Esophagus muscularis mucosa (tissue), 4 donors: ENCODE data around the gene SPEG. TPM values are rescaled to one million over a fixed set of nuclear protein-coding genes. Genes with fewer than 3 reads are reported as not detected.
A peak's percentile ranks its signal among the peaks of the same experiment; 100 is the strongest.

Experiments
- DNase-seq: peaks from one replicate; pipeline ENCODE4 v3.0.0-alpha.2; 2017; ENCODE audit errors: extremely low spot score
- H3K27ac ChIP-seq, 4 donors: fragments of 200-600 bp; sonication (generic); replicated peaks in 1 of 4; 1 replicate in 3 of 4; 2 replicates in 1 of 4; pipeline ENCODE4 v1.5.1; 2016 to 2019; ENCODE audit warnings: mild to moderate bottlenecking in 1 of 4
- H3K27me3 ChIP-seq, 4 donors: fragments of 200-600 bp; sonication (generic); one replicate each; pipeline versions ENCODE4 v1.5.1 to v1.6.0; 2016 to 2019
- H3K36me3 ChIP-seq, 4 donors: fragments of 200-600 bp; sonication (generic); one replicate each; pipeline ENCODE4 v1.5.1; 2016 to 2019
- H3K4me1 ChIP-seq, 4 donors: fragments of 200-600 bp; sonication (generic); one replicate each; pipeline ENCODE4 v1.5.1; 2016 to 2019
- H3K4me3 ChIP-seq, 4 donors: fragments of 200-600 bp; sonication (generic); 1 replicate in 2 of 4; 2 replicates in 2 of 4; pipeline ENCODE4 v1.5.1; 2016 to 2019; ENCODE audit warnings: mild to moderate bottlenecking in 4 of 4, moderate library complexity in 1 of 4
- H3K9me3 ChIP-seq, 4 donors: fragments of 200-600 bp; sonication (generic); 1 replicate in 3 of 4; 2 replicates in 1 of 4; pipeline ENCODE4 v1.5.1; 2016 to 2019
- EP300 ChIP-seq: sonication (generic); formaldehyde crosslinking; IDR thresholded peaks from one replicate; pipeline ENCODE4 v1.6.1; 2017; ENCODE audit warnings: antibody characterized with exemption
- POLR2A ChIP-seq: fragments of 450-650 bp; IDR thresholded peaks from one replicate; pipeline ENCODE4 v1.6.1; 2017; ENCODE audit warnings: antibody characterized with exemption, moderate library complexity, mild to moderate bottlenecking, low read depth
- POLR2AphosphoS5 ChIP-seq, 2 donors: sonication (generic); formaldehyde crosslinking; IDR thresholded peaks; one replicate each; pipeline ENCODE4 v1.6.1; 2017; ENCODE audit warnings: antibody characterized with exemption in 2 of 2
- WGBS: methylation state at CpG from one replicate; pipeline ENCODE4 v1.1.5; 2018; 5-methylcytosine and 5-hydroxymethylcytosine counted together
- intact Hi-C: fragments of 100-400 bp; cut with DNase I; formaldehyde crosslinking; loops from one replicate; pipeline ENCODE4 v1.15.1; 2023
- total RNA-seq, 4 donors: library from RNA; depleted of rRNA; stranded (reverse); fragments of >200 nt; gene quantifications; one replicate each; pipeline versions ENCODE4 v1.1.0 to v1.2.1, GENCODE V29; 2016
- TF ChIP-seq, protein P1 (sequence below), 3 experiments: fragments of 200-600 bp in 2 of 3; fragments of 450-650 bp in 1 of 3; sonication (generic) in 2 of 3; IDR thresholded peaks; one replicate each; pipeline ENCODE4 v1.5.1; 2017 to 2019; ENCODE audit warnings: antibody characterized with exemption in 3 of 3, mild to moderate bottlenecking in 2 of 3, moderate library complexity in 1 of 3

SPEG gene
- total RNA-seq, 4 donors from 2014 or later = 115 to 251 (median 180) TPM

DNA sequence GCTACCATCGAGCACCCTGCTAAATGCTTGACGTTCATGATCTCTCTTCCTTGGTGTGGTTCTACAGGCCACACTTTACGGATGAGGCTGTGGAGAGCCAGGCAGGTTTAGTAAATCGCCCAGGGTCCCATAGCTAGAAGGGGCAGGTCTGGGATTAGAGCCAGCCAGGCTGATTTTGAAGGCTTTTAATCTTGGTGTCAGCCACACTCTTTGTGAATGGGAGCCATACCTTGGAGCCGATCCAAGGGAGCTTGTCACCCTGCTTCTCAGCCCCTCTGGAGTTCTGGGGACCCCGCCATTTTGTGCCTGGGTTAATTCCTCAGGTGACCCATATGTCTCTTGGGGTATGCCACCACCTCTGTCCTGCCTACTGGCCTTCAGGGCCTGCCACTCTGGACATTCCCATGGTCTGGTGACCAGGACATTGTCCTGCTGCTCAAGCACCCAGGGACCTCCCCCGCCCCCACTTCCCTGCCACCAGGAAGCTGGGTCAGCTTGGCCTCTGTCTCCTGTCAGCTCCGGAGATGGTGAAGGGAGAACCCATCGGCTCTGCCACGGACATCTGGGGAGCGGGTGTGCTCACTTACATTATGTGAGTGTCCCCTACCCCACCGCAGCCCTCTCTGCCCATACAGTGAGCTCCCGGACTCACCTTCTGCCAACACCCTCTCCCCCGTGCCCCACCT is 56.8 kb downstream of the SPEG start:
- H3K9me3 ChIP-seq = no peaks in the 10 kb centered on the region
- H3K36me3 ChIP-seq = peaks cover 7 to 70% (median 40%) of the 10 kb centered on the region in 4 donors
- peak overlapping the region; percentile 27 to 99 (median 97) for H3K27ac ChIP-seq
- no peak for DNase-seq
- no peak for TF ChIP-seq EP300
- peak in 1 of 2 donors; percentile 14 for TF ChIP-seq POLR2AphosphoS5 (IDR thresholded peaks at IDR 0.05)
- intact Hi-C loops = no loop called here
- peaks cover 0 to 25% (median 0%) of the 10 kb centered on the region in 4 donors for H3K27me3 ChIP-seq
- peaks cover 15 to 40% (median 29%) of the 10 kb centered on the region in 4 donors for H3K4me1 ChIP-seq
- no peak overlapping the region for H3K4me3 ChIP-seq
- WGBS = 71% methylated on average over 13 of the region's 14 CpGs

DNA sequence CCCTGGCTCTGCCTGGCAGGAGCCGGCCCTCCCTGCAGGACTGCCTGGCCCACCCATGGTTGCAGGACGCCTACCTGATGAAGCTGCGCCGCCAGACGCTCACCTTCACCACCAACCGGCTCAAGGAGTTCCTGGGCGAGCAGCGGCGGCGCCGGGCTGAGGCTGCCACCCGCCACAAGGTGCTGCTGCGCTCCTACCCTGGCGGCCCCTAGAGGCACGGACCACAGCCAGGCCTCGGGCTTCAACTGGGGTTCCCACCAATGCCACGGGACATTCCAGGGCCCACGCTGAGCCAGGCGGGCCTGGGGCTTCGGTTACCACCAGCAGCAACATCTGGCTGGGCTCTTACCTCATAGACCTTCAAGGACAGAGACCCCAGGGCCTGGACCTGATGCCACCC is 57.9 kb downstream of the SPEG start:
- peaks cover 18 to 51% (median 40%) of the 10 kb centered on the region in 4 donors for H3K4me1 ChIP-seq
- H3K27ac ChIP-seq = peak overlapping the region; percentile 27 to 99 (median 97)
- TF ChIP-seq POLR2AphosphoS5 (IDR thresholded peaks at IDR 0.05) (no peak), EP300 (no peak), POLR2A (no peak)
- TF ChIP-seq, protein P1, sequence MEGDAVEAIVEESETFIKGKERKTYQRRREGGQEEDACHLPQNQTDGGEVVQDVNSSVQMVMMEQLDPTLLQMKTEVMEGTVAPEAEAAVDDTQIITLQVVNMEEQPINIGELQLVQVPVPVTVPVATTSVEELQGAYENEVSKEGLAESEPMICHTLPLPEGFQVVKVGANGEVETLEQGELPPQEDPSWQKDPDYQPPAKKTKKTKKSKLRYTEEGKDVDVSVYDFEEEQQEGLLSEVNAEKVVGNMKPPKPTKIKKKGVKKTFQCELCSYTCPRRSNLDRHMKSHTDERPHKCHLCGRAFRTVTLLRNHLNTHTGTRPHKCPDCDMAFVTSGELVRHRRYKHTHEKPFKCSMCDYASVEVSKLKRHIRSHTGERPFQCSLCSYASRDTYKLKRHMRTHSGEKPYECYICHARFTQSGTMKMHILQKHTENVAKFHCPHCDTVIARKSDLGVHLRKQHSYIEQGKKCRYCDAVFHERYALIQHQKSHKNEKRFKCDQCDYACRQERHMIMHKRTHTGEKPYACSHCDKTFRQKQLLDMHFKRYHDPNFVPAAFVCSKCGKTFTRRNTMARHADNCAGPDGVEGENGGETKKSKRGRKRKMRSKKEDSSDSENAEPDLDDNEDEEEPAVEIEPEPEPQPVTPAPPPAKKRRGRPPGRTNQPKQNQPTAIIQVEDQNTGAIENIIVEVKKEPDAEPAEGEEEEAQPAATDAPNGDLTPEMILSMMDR (IDR thresholded peaks at IDR 0.05) = no peak
- intact Hi-C loops = no loop called here
- H3K27me3 ChIP-seq = peaks cover 0 to 24% (median 0%) of the 10 kb centered on the region in 4 donors
- DNase-seq = no peak
- H3K4me3 ChIP-seq = no peak overlapping the region
- H3K36me3 ChIP-seq = peaks cover 7 to 58% (median 34%) of the 10 kb centered on the region in 4 donors
- no peaks in the 10 kb centered on the region for H3K9me3 ChIP-seq
- WGBS = 20% methylated on average over 3 of the region's 20 CpGs

DNA sequence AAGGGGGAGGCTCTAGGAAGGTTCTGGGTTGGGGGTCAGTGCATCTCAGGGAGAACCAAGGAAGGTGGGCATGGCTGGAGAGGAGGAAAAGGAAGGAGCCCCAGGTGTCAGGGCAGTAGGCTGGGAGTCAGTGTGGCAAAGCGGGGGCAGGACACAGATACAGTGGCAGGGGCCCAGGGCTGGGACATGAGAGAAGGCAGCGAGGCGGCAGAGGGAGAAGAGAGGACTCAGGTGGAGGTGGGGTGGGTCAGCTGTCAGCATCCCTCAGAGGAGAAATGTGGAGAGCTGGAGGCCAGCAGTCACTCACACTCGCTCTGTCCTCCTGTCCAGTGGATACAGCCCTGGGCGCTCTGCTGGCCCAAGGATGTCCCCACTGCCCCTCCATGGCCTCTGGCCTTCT is 58.4 kb downstream of the SPEG start:
- Histone ChIP-seq H3K27ac (peak overlapping the region; percentile 27 to 99 (median 97)), H3K4me3 (no peak overlapping the region), H3K4me1 (peaks cover 20 to 56% (median 45%) of the 10 kb centered on the region in 4 donors), H3K9me3 (no peaks in the 10 kb centered on the region), H3K36me3 (peaks cover 7 to 53% (median 31%) of the 10 kb centered on the region in 4 donors), H3K27me3 (peaks cover 0 to 24% (median 0%) of the 10 kb centered on the region in 4 donors)
- TF ChIP-seq POLR2A = no peak
- no peak for TF ChIP-seq POLR2AphosphoS5 (IDR thresholded peaks at IDR 0.05)
- TF ChIP-seq, protein P1 (IDR thresholded peaks at IDR 0.05) = no peak
- TF ChIP-seq EP300 = no peak
- intact Hi-C loops = no loop called here
- no peak for DNase-seq
- 99% methylated on average over 5 of the region's 5 CpGs for WGBS

DNA sequence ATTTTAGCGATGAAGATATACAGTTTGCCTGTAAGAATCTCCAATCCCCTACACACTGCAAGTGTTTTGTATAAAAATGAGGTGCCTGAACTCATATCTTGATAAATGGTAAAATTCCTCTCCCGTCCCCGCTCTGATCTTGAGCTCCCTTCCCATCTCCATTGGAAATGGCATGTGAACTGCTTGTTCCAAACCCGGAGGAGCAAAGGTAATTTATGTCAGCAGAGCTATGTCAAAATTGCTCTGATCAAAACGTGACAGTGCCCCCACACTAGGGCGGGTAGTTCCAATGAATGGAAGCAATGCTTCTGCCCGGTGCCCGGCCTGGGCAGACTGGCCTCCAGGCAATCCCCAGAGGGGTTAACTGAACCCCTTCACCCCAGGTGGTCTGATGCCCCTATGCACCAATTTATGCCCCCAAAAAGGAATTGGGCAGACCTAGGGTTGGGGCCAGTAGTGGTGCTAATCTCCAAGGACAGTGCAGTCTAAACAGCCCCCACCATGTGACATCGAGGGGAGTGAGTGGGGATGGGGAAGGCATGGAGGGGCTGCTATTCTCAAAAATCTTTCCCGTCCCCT is 60.4 kb downstream of the SPEG start:
- H3K36me3 ChIP-seq = peaks cover 0 to 34% (median 16%) of the 10 kb centered on the region in 4 donors
- TF ChIP-seq, protein P1 (IDR thresholded peaks at IDR 0.05) = no peak
- TF ChIP-seq POLR2AphosphoS5 (IDR thresholded peaks at IDR 0.05) (peak in 1 of 2 donors; percentile 21), POLR2A (no peak), EP300 (no peak)
- H3K27ac ChIP-seq = peak overlapping the region; percentile 97 to 99 (median 97)
- intact Hi-C loops = loop anchor here (5.0 kb wide), 1 partner anchor 37 kb away; no protein-coding TSS in a partner anchor
- WGBS = 13% methylated on average over 10 of the region's 10 CpGs
- H3K4me3 ChIP-seq = no peak overlapping the region
- no peak for DNase-seq
- H3K4me1 ChIP-seq = peaks cover 28 to 71% (median 61%) of the 10 kb centered on the region in 4 donors
- H3K27me3 ChIP-seq = peaks cover 0 to 24% (median 0%) of the 10 kb centered on the region in 4 donors
- no peaks in the 10 kb centered on the region for H3K9me3 ChIP-seq

DNA sequence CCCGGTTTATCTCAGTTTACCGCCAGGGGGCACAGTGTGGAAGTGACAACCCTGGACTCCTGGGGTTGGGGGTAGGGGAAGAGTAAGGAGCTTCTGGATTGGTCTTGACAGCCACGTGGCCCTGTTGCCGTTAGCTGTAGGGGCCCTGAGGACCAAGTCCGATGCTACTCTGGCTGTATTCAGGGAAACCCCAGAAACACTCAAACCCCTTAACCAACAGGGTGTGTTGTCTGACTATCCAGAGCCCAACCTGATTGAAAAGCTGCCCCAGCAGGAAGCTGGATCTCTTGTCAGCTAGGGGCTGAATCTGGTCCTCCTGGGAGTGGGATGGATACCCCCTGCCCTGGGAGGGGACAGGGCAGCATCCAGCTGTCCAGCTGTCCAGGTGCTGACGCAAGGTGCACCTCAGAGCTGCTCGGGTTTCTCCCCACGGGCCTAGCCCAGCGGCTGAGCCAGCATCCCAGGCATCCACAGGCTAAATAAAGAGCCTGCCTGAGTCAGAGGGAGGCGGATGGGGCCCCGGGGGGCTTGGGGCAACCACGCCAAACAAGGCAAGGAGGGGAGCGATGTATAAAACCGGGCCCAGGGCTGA is 61.0 kb downstream of the SPEG start:
- no peak for DNase-seq
- H3K9me3 ChIP-seq = no peaks in the 10 kb centered on the region
- peaks cover 28 to 73% (median 65%) of the 10 kb centered on the region in 4 donors for H3K4me1 ChIP-seq
- H3K36me3 ChIP-seq = peaks cover 0 to 28% (median 13%) of the 10 kb centered on the region in 4 donors
- TF ChIP-seq POLR2AphosphoS5 (IDR thresholded peaks at IDR 0.05) (peak in 1 of 2 donors; percentile 38), EP300 (no peak), POLR2A (no peak)
- TF ChIP-seq, protein P1 (IDR thresholded peaks at IDR 0.05) = peak; percentile 53 to 71 (median 62)
- H3K27ac ChIP-seq = peak overlapping the region; percentile 97 to 99 (median 97)
- H3K4me3 ChIP-seq = no peak overlapping the region
- peaks cover 0 to 24% (median 0%) of the 10 kb centered on the region in 4 donors for H3K27me3 ChIP-seq
- WGBS = 23% methylated on average over 5 of the region's 14 CpGs
- intact Hi-C loops = loop anchor here (5.0 kb wide), 1 partner anchor 37 kb away; no protein-coding TSS in a partner anchor
